HFF-Myc (cell line): ENCODE data around the gene SCN5A.

Source experiments
- DNase-seq: peaks from one replicate; pipeline ENCODE4 v3.0.0-alpha.2; 2011; ENCODE audit warnings: low read depth; ENCODE audit errors: extremely low read depth
- H3K4me3 ChIP-seq: replicated peaks from 2 replicates; pipeline ENCODE4 v1.5.1; 2011; ENCODE audit warnings: low read depth, mild to moderate bottlenecking, control low read depth, low read length
- CTCF ChIP-seq: IDR thresholded peaks from 2 replicates; pipeline ENCODE4 v1.5.1; 2012; ENCODE audit warnings: mild to moderate bottlenecking, low read depth, low read length, control low read depth; ENCODE audit errors: missing control alignments

SCN5A gene

GRCh38 chr3:38649500-38650247 lies at the start of gene SCN5A:
Gene SCN5A (minus strand): TSS chr3:38649687. CDS start chr3:38633307, 16,380 bp downstream.
- no peak for DNase-seq
- H3K4me3 ChIP-seq: peak within 1 kb of the TSS; percentile 46
- no peak for TF ChIP-seq CTCF

- no peak overlapping the region for H3K4me3 ChIP-seq
- DNase-seq: no peak
- no peak for TF ChIP-seq CTCF
These were observed 49.3 kb upstream of the SCN5A start for GRCh38 chr3:38698760-38699159.

GRCh38 chr3:38698061-38698460 lies 48.6 kb upstream of the SCN5A start:
- TF ChIP-seq CTCF: no peak
- no peak overlapping the region for H3K4me3 ChIP-seq
- DNase-seq: no peak

GRCh38 chr3:38696034-38696433 lies 46.5 kb upstream of the SCN5A start:
- TF ChIP-seq CTCF: no peak
- H3K4me3 ChIP-seq: no peak overlapping the region
- no peak for DNase-seq

- H3K4me3 ChIP-seq: no peak overlapping the region
- DNase-seq: no peak
- no peak for TF ChIP-seq CTCF
These were observed 40.7 kb upstream of the SCN5A start for GRCh38 chr3:38690185-38690584.

- DNase-seq: no peak
- H3K4me3 ChIP-seq: no peak overlapping the region
- no peak for TF ChIP-seq CTCF
These were observed 40.3 kb upstream of the SCN5A start for GRCh38 chr3:38689774-38690173.

- no peak for TF ChIP-seq CTCF
- no peak for DNase-seq
- no peak overlapping the region for H3K4me3 ChIP-seq
These were observed 39.9 kb upstream of the SCN5A start for GRCh38 chr3:38689346-38689745.
